GM19023 (cell line): ENCODE measurements around the gene UBQLN3.

Experiments used
- ATAC-seq: cut with Tn5 transposase; IDR thresholded peaks from one replicate; pipeline ENCODE4 v1.9.1; 2021; ENCODE audit warnings: mild to moderate bottlenecking, moderate library complexity; ENCODE audit not compliant: unreplicated experiment

The UBQLN3 gene

GRCh38 chr11:5507177-5507932 lies 2.4 kb downstream of the UBQLN3 start:
- ATAC-seq = no peak

DNA sequence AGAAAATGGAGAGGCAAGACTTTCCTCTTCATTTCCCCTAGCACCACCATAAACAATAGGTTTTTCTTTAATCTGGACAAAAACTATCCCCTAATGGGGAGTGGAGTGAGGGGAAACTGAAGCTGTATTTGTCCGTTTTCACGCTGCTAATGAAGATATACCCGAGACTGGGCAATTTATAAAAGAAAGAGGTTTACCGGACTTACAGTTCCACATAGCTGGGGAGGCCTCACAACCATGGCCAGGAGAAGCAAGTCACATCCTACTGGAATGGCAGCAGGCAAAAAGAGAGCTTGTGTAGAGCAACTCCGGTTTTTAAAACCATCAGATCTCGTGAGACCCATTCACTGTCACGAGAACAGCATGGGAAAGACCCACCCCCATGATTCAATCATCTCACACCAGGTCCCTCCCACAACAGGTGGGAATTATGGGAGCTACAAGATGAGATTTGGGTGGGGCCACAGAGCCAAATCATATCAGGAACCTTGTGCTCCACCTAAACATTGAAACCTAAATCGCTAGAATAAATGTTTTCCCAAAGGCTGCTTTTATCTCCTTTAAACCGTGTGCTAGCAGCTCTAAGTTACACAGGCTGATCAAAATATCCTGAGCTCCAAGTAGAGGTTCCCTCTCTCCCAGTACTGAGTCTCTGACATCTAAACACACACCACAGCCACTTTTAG lies 4.3 kb downstream of the UBQLN3 start:
- ATAC-seq = no peak

- no peak for ATAC-seq
These were observed 5.3 kb downstream of the UBQLN3 start for GRCh38 chr11:5504403-5504921.

DNA sequence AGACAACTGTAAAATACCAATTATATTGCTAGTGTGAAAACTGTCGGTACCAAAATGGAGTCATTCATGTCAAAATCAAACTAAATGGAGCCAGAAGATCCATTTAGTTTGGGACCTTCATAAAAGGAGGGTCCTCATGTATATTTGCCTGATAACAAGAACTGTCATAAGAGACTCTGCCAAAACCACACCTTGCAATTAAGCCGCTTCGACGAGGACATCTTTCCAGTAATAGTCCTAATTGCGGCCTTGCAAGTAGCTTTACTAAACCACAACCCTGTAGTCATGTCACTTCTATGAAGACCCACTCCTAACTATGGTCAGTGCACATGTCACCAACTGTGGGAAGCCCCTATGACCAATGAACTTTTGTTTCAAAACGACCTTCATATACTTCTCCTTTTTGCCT lies 9.4 kb downstream of the UBQLN3 start:
- ATAC-seq = no peak

DNA sequence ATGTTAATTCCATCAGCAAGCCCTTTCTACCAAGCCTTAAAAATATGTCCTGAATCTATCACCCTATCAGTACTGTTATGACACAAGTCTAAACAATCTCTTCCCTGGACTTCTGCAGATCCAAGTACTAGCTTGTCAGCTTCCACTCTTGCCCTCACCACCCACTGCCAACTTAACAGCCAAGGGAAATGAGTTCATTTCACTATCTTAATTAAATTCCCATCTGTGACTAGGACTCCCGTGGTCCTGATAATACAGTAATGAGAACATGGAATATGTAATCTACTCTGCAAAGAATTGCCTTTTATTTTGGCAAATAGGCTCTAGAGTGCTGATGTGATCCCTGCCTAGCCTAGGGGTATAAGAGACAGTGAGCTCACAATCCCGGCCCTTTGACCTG lies 10.1 kb downstream of the UBQLN3 start:
- ATAC-seq = no peak

DNA sequence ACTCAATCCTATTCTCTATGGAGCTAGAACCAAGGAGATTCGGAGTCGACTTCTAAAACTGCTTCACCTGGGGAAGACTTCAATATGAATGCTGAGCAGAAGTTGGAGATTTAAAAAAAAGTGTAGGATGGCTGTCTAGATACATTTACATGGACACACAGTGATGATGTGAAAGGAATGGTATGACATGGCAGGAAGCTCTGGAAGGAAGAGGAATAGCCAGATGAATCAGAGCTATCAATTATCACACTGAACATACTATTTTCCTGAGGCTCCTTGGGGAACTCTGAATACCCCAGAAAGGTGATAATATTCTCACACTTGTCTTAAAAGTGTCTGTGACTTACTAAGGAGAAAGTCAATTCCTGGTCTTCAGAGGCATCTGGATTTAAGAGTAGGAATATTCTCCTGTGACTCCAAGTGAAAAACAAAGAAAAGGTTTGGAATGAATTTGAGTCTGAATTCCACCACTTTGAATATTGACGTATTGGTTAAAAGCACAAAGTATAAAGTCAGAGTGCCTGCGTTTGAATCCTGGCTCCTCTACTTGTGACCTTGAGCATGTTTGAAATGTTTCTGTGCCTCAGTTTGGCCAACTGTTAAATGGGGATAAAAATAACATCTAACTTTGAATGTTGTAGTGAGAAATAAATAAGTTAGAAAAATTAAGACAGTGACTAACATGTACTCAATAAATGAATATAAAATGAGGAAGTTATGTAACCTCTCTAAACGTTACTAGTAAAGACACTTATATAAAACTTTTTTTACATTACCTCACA lies 20.0 kb downstream of the UBQLN3 start:
- no peak for ATAC-seq

DNA sequence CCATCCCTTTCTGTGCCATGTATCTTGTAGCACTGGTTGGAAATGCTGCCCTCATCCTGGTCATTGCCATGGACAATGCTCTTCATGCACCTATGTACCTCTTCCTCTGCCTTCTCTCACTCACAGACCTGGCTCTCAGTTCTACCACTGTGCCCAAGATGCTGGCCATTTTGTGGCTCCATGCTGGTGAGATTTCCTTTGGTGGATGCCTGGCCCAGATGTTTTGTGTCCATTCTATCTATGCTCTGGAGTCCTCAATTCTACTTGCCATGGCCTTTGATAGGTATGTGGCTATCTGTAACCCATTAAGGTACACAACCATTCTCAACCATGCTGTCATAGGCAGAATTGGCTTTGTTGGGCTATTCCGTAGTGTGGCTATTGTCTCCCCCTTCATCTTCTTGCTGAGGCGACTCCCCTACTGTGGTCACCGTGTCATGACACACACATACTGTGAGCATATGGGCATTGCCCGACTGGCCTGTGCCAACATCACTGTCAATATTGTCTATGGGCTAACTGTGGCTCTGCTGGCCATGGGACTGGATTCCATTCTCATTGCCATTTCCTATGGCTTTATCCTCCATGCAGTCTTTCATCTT lies 20.9 kb downstream of the UBQLN3 start:
- no peak for ATAC-seq

DNA sequence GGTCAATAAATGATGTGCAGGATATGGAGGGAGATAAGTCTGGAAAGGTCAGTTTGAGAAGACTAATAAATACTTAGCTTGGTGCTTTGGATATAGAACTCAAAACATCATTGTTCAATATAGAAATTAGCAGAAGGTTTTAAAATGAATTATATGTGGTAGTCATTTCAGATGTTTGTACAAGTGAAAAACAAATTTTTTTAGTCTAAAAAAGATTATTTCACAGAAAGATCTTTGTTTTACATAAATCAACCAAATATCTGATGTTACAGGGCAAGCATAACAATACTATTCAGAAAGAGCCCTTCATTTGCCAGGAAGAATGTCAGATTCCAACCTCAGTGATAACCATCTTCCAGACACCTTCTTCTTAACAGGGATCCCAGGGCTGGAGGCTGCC lies 21.4 kb downstream of the UBQLN3 start, which contains the start of gene OR52D1:
TSS of gene OR52D1 (plus strand) at position 301 of the 400 bp plus-strand sequence. CDS start at position 323, 22 bp downstream.
- no peak for ATAC-seq

DNA sequence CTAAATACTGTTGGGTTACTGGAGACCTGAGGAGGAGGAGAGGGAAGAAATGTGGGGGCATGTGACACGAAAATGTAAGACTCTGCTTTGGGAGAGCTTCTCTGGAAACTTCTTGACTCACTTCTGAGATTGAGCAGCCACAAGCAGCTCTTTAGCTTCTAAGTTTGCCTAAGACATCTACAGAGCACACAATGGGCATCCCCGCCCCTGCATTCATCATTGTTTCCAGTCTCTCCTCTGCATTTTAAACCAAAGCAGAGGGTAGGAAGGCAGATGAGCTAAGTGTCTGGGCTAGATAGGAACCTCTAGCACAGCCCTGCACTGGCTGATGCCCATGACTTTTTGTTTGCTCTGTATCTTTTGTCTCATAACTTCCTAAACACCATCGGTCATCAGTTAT lies 23.3 kb downstream of the UBQLN3 start:
- ATAC-seq = no peak

- no peak for ATAC-seq
These were observed 23.8 kb downstream of the UBQLN3 start for GRCh38 chr11:5486003-5486402.

DNA sequence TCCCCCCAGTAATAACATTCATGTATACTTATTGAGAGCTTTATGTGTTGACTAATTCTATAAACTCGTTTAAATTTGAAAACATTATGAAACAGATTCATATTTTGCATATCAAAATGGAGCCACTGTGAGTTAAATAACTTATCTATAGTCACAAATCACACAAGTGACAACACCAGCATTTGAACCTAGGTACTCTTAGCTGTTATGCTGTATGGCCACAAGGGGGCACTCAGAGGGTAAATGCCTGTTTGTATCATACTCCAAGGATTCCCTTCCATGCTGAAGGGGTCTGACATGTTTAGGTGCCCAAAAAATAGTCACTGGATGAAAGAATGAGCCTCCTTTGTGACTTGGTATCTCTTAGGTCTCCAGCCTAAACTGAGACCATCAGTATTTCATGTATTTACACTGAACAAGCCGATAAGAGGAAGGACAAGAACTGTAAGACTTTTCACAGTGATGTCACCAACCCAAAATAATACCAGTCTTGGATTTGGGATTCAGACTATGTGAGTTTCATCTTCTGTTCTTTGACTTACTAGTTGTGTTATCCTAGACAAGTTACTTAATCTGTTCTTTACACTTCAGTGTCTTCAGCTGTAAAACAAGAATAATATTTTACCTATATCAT lies 33.5 kb downstream of the UBQLN3 start:
- ATAC-seq = no peak

DNA sequence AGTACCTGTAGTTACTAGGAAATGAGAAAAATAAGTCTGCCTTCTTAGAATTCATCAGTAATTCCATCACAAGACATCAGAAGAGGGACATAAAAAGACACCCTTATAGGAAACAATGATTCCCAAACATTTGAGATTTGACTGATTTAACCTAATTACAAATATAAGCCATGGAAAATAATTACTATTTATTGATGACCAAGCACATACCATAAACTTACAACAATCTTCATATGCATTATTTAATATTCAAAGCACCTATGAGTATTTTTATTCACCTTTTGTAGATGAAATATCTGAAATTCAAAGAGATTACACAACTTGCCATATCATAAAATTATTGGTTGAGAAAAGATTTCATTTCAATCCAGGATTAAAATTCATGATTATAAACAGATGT lies 35.8 kb downstream of the UBQLN3 start:
- no peak for ATAC-seq

DNA sequence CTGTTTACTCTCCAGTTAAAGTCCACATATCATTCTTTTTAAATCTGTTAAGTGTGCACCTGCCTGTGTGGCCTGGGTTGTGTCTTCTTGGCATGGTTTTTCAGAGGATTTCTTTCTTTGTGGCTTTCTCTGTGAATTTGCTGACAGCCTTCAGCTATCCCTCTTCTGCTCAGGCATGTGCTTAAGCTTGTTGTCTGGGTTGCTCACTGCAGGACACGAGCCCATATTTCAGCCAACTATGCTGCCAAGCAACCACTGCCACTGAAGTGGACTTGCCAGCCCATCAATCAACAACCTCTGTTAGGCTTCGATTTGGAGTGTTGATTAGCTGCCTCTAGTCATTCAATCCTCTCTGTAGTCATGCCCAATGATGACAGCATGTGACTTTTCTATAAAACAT lies 42.2 kb downstream of the UBQLN3 start:
- no peak for ATAC-seq

GRCh38 chr11:5460983-5461621 lies 48.7 kb downstream of the UBQLN3 start:
- ATAC-seq = no peak
